Measurements from ENCODE around the gene XCR1. TPM values are rescaled to one million over a fixed set of nuclear protein-coding genes. Genes with fewer than 3 reads are reported as not detected.
A peak's percentile ranks its signal among the peaks of the same experiment; 100 is the strongest.

Gene XCR1
- total and polyA plus RNA-seq, 9 of the 15 experiments (the other 6 are each of a cell fraction or from before 2014, with no cell fraction given): not detected

DNA sequence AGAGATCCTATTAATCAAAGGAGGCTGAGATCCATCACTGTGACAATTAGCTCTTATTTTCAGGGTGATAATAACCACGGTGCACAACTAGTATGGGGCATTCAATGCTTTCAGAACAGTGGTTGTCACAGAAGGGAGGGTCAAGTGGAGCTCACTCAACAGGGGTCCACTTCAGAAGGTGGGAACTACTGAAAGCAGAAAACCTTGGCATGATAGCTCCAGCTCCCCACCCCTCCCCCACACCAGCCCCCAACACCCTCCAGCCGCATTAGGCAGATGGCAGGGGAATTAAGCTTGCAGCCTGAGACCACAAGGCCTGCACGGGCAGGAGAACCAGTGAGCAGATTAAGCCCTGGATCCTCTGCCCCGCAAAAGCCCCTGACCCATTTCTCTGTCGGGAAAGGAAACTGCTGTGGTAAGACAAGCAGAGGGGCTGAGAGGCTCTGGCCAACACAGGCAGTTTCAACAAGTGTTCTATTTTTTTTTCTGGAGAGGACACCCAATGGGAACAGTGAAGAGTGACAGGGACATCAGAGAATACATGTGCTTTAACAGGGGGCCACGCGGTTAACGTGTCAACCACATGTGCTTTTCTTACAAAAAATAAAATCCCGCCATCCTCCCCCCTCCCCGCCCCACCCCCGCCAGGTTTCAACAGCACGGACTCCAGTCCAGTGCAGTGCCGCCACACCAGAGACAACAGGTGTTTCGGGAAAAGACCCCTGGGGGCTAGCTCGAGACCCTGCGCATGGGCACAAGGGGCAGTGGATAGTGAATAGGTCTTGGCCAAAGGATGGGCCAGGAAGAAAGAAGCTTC, 32.7 kb downstream of the XCR1 start (continued):
- TF ChIP-seq, protein P1, sequence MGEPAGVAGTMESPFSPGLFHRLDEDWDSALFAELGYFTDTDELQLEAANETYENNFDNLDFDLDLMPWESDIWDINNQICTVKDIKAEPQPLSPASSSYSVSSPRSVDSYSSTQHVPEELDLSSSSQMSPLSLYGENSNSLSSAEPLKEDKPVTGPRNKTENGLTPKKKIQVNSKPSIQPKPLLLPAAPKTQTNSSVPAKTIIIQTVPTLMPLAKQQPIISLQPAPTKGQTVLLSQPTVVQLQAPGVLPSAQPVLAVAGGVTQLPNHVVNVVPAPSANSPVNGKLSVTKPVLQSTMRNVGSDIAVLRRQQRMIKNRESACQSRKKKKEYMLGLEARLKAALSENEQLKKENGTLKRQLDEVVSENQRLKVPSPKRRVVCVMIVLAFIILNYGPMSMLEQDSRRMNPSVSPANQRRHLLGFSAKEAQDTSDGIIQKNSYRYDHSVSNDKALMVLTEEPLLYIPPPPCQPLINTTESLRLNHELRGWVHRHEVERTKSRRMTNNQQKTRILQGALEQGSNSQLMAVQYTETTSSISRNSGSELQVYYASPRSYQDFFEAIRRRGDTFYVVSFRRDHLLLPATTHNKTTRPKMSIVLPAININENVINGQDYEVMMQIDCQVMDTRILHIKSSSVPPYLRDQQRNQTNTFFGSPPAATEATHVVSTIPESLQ (CRISPR knock-in tag; IDR thresholded peaks at IDR 0.05): 0 out of 2 replicates have a peak, but pooled peaks have one; percentile 30
- TF ChIP-seq, protein P2, sequence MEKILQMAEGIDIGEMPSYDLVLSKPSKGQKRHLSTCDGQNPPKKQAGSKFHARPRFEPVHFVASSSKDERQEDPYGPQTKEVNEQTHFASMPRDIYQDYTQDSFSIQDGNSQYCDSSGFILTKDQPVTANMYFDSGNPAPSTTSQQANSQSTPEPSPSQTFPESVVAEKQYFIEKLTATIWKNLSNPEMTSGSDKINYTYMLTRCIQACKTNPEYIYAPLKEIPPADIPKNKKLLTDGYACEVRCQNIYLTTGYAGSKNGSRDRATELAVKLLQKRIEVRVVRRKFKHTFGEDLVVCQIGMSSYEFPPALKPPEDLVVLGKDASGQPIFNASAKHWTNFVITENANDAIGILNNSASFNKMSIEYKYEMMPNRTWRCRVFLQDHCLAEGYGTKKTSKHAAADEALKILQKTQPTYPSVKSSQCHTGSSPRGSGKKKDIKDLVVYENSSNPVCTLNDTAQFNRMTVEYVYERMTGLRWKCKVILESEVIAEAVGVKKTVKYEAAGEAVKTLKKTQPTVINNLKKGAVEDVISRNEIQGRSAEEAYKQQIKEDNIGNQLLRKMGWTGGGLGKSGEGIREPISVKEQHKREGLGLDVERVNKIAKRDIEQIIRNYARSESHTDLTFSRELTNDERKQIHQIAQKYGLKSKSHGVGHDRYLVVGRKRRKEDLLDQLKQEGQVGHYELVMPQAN (IDR thresholded peaks at IDR 0.05; ENCODE audit: borderline replicate concordance): peak; percentile 70
- TF ChIP-seq KHSRP (IDR thresholded peaks at IDR 0.05) (no peak), DMBX1 (CRISPR knock-in tag; IDR thresholded peaks at IDR 0.05; ENCODE audit: borderline replicate concordance) (no peak), SIN3A (IDR thresholded peaks at IDR 0.05; ENCODE audit: borderline replicate concordance in 2 of 2, control insufficient read depth in 1 of 2, low read depth in 2 of 2, low read length in 2 of 2) (peak in 1 of 2 experiments; percentile 38; a peak in 1 of 4 replicates), NR4A1 (CRISPR knock-in tag; IDR thresholded peaks at IDR 0.05) (no peak), NR4A1 (tag; IDR thresholded peaks at IDR 0.05) (no peak), MXI1 (IDR thresholded peaks at IDR 0.05; ENCODE audit: low read depth, low read length) (0 out of 2 replicates have a peak, but pooled peaks have one; percentile 27), ZNF384 (IDR thresholded peaks at IDR 0.05; ENCODE audit: low read depth, low read length) (0 out of 2 replicates have a peak, but pooled peaks have one; percentile 48), SMAD4 (CRISPR knock-in tag; conservative IDR thresholded peaks at IDR 0.05) (no peak), L3MBTL2 (IDR thresholded peaks at IDR 0.05) (peak; percentile 12; the same call in 1 of the 2 replicates)
- TF ChIP-seq, protein P3, sequence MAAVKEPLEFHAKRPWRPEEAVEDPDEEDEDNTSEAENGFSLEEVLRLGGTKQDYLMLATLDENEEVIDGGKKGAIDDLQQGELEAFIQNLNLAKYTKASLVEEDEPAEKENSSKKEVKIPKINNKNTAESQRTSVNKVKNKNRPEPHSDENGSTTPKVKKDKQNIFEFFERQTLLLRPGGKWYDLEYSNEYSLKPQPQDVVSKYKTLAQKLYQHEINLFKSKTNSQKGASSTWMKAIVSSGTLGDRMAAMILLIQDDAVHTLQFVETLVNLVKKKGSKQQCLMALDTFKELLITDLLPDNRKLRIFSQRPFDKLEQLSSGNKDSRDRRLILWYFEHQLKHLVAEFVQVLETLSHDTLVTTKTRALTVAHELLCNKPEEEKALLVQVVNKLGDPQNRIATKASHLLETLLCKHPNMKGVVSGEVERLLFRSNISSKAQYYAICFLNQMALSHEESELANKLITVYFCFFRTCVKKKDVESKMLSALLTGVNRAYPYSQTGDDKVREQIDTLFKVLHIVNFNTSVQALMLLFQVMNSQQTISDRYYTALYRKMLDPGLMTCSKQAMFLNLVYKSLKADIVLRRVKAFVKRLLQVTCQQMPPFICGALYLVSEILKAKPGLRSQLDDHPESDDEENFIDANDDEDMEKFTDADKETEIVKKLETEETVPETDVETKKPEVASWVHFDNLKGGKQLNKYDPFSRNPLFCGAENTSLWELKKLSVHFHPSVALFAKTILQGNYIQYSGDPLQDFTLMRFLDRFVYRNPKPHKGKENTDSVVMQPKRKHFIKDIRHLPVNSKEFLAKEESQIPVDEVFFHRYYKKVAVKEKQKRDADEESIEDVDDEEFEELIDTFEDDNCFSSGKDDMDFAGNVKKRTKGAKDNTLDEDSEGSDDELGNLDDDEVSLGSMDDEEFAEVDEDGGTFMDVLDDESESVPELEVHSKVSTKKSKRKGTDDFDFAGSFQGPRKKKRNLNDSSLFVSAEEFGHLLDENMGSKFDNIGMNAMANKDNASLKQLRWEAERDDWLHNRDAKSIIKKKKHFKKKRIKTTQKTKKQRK (IDR thresholded peaks at IDR 0.05; ENCODE audit: borderline replicate concordance, low read depth, low read length): no peak

Measured in K562 (cell line).